HG02870 (cell line): ENCODE data around the gene ZIC1.

ENCODE experiments used
- ATAC-seq: cut with Tn5 transposase; IDR thresholded peaks from one replicate; pipeline ENCODE4 v1.9.1; 2021; ENCODE audit warnings: mild to moderate bottlenecking, moderate library complexity; ENCODE audit not compliant: unreplicated experiment

The ZIC1 gene

GRCh38 chr3:147409143-147410115 is at the start of gene ZIC1:
Gene ZIC1 (plus strand): TSS chr3:147409365. CDS start chr3:147410113, 748 bp downstream.
- no peak for ATAC-seq

GRCh38 chr3:147360051-147360439 is 49.1 kb upstream of the ZIC1 start:
- ATAC-seq: no peak

GRCh38 chr3:147360646-147361453 is 48.3 kb upstream of the ZIC1 start:
- no peak for ATAC-seq

GRCh38 chr3:147361454-147362420 is 47.4 kb upstream of the ZIC1 start:
- ATAC-seq: peak; percentile 47

GRCh38 chr3:147364771-147365170 is 44.4 kb upstream of the ZIC1 start:
- no peak for ATAC-seq

GRCh38 chr3:147365196-147366115 is 43.7 kb upstream of the ZIC1 start:
- ATAC-seq: no peak

GRCh38 chr3:147367676-147368075 is 41.5 kb upstream of the ZIC1 start:
- no peak for ATAC-seq

GRCh38 chr3:147368151-147368550 is 41.0 kb upstream of the ZIC1 start:
- ATAC-seq: no peak

- no peak for ATAC-seq
Observed at GRCh38 chr3:147368561-147369221, 40.5 kb upstream of the ZIC1 start.

GRCh38 chr3:147369231-147369630 is 39.9 kb upstream of the ZIC1 start:
- ATAC-seq: no peak

- ATAC-seq: no peak
Observed at GRCh38 chr3:147369661-147370123, 39.5 kb upstream of the ZIC1 start.

- no peak for ATAC-seq
Observed at GRCh38 chr3:147370349-147370748, 38.8 kb upstream of the ZIC1 start.

GRCh38 chr3:147371140-147371539 is 38.0 kb upstream of the ZIC1 start:
- ATAC-seq: no peak

GRCh38 chr3:147371771-147372340 is 37.3 kb upstream of the ZIC1 start:
- ATAC-seq: no peak

GRCh38 chr3:147372525-147373027 is 36.6 kb upstream of the ZIC1 start:
- ATAC-seq: no peak

- ATAC-seq: no peak
Observed at GRCh38 chr3:147373301-147373700, 35.9 kb upstream of the ZIC1 start.

- no peak for ATAC-seq
Observed at GRCh38 chr3:147377412-147378367, 31.5 kb upstream of the ZIC1 start.
